Nephron (organoid): ENCODE results near the gene CDKN1A.

Experiments
- H3K27ac Mint-ChIP-seq, 3 experiments: 2 replicates each; pipeline ENCODE4 v1.8.0; 2020; ENCODE audit warnings: mixed read lengths in 3 of 3, mild to moderate bottlenecking in 2 of 3, moderate library complexity in 1 of 3
- H3K27me3 Mint-ChIP-seq: 2 replicates; pipeline ENCODE4 v1.8.0; 2021; ENCODE audit warnings: low read depth, mild to moderate bottlenecking, moderate library complexity, mixed read lengths
- H3K36me3 Mint-ChIP-seq: 2 replicates; pipeline ENCODE4 v1.8.0; 2020; ENCODE audit warnings: low read depth, mixed read lengths
- H3K4me1 Mint-ChIP-seq: 2 replicates; pipeline ENCODE4 v1.8.0; 2020; ENCODE audit warnings: mixed read lengths
- H3K4me3 Mint-ChIP-seq, 3 experiments: 2 replicates each; pipeline ENCODE4 v1.8.0; 2020; ENCODE audit warnings: mild to moderate bottlenecking in 3 of 3, mixed read lengths in 3 of 3, moderate library complexity in 2 of 3
- H3K9me3 Mint-ChIP-seq: 2 replicates; pipeline ENCODE4 v1.8.0; 2020; ENCODE audit warnings: mixed read lengths
- CTCF ChIP-seq, 3 experiments: fragments of 200-600 bp; sonication (generic); IDR thresholded peaks; one replicate each; pipeline ENCODE4 v1.5.0; 2021; ENCODE audit warnings: antibody characterized with exemption in 3 of 3; ENCODE audit not compliant: unreplicated experiment in 3 of 3

The CDKN1A gene

GRCh38 chr6:36682328-36683144, 4.0 kb downstream of the CDKN1A start:
- Mint-ChIP-seq H3K4me3 (peak overlapping the region; percentile 51 to 80 (median 80)), H3K36me3 (peaks cover 12% of the 10 kb centered on the region), H3K9me3 (no peaks in the 10 kb centered on the region), H3K27me3 (peaks cover 12% of the 10 kb centered on the region), H3K4me1 (peaks cover 31% of the 10 kb centered on the region), H3K27ac (no peak overlapping the region)
- TF ChIP-seq CTCF (IDR thresholded peaks at IDR 0.05; ENCODE audit: unreplicated experiment in 3 of 3), result no peak

GRCh38 chr6:36683145-36683655, 4.7 kb downstream of the CDKN1A start:
- H3K4me3 Mint-ChIP-seq, result peak overlapping the region in 1 of 3 experiments; percentile 60
- H3K27me3 Mint-ChIP-seq, result peaks cover 8% of the 10 kb centered on the region
- TF ChIP-seq CTCF (IDR thresholded peaks at IDR 0.05; ENCODE audit: unreplicated experiment in 3 of 3), result no peak
- peaks cover 27% of the 10 kb centered on the region for H3K4me1 Mint-ChIP-seq
- no peaks in the 10 kb centered on the region for H3K9me3 Mint-ChIP-seq
- no peak overlapping the region for H3K27ac Mint-ChIP-seq
- H3K36me3 Mint-ChIP-seq, result peaks cover 12% of the 10 kb centered on the region

GRCh38 chr6:36683656-36684446, 5.3 kb downstream of the CDKN1A start:
- Mint-ChIP-seq H3K9me3 (no peaks in the 10 kb centered on the region), H3K27me3 (peaks cover 3% of the 10 kb centered on the region)
- no peak for TF ChIP-seq CTCF (IDR thresholded peaks at IDR 0.05; ENCODE audit: unreplicated experiment in 3 of 3)

GRCh38 chr6:36684447-36684812, 5.9 kb downstream of the CDKN1A start:
- TF ChIP-seq CTCF (IDR thresholded peaks at IDR 0.05; ENCODE audit: unreplicated experiment in 3 of 3), result no peak
- Mint-ChIP-seq H3K27ac (no peak overlapping the region), H3K36me3 (peaks cover 12% of the 10 kb centered on the region), H3K9me3 (no peaks in the 10 kb centered on the region), H3K4me1 (peaks cover 21% of the 10 kb centered on the region), H3K27me3 (peaks cover 3% of the 10 kb centered on the region), H3K4me3 (no peak overlapping the region)

More at GRCh38 chr6:36683656-36684446, 5.3 kb downstream of the CDKN1A start:
- Mint-ChIP-seq H3K4me1 (peaks cover 21% of the 10 kb centered on the region), H3K36me3 (peaks cover 12% of the 10 kb centered on the region), H3K27ac (no peak overlapping the region), H3K4me3 (no peak overlapping the region)

GRCh38 chr6:36685166-36685924, 6.8 kb downstream of the CDKN1A start:
- no peak for TF ChIP-seq CTCF (IDR thresholded peaks at IDR 0.05; ENCODE audit: unreplicated experiment in 3 of 3)
- no peak overlapping the region for H3K27ac Mint-ChIP-seq
- H3K9me3 Mint-ChIP-seq, result no peaks in the 10 kb centered on the region
- H3K27me3 Mint-ChIP-seq, result no peaks in the 10 kb centered on the region
- H3K4me3 Mint-ChIP-seq, result no peak overlapping the region
- H3K36me3 Mint-ChIP-seq, result peaks cover 12% of the 10 kb centered on the region
- peaks cover 21% of the 10 kb centered on the region for H3K4me1 Mint-ChIP-seq
